H4 (cell line): Measurements from ENCODE around the gene CRMP1. TPM values are rescaled to one million over a fixed set of nuclear protein-coding genes. Genes with fewer than 3 reads are reported as not detected.

Source experiments
- total RNA-seq: library from RNA; depleted of rRNA; stranded (reverse); fragments of >200 nt; shearing (Covaris generic); gene quantifications from 2 replicates; pipeline ENCODE4 v1.2.3, GENCODE V29; 2014; rRNA removed

Gene CRMP1
- total RNA-seq, 1 experiment from 2014 or later: 37.7 TPM

Other genes starting within 250 kb of the CRMP1 start
- gene EVC2, start 184.5 kb downstream of the CRMP1 start, total RNA-seq: 1.3 and 2.3 TPM in 2 replicates
- 5.5 and 6.7 TPM in 2 replicates for gene EVC, start 181.9 kb downstream of the CRMP1 start, total RNA-seq
- gene C4orf50, start 125.3 kb upstream of the CRMP1 start, total RNA-seq: 0.02 TPM in 2 replicates